LNCaP clone FGC (cell line): ENCODE results near the gene GGTLC2.
"Not testable (repeated sequence)": the region's sequence is repeated elsewhere in the genome, so short reads cannot be mapped to it uniquely, and the experiment has no call there.

ENCODE experiments used
- DNase-seq: peaks from one replicate; pipeline ENCODE4 v3.0.0-alpha.2; 2011; ENCODE audit warnings: low read depth
- H3K4me3 ChIP-seq: 2 replicates; pipeline ENCODE4 v1.5.1; 2011; ENCODE audit warnings: mild to moderate bottlenecking, low read depth, low read length, control low read depth
- CTCF ChIP-seq: IDR thresholded peaks from 2 replicates; pipeline ENCODE4 v1.5.1; 2012; ENCODE audit warnings: mild to moderate bottlenecking; ENCODE audit not compliant: control insufficient read depth, insufficient read depth; ENCODE audit errors: extremely low read depth

GGTLC2 gene

DNA sequence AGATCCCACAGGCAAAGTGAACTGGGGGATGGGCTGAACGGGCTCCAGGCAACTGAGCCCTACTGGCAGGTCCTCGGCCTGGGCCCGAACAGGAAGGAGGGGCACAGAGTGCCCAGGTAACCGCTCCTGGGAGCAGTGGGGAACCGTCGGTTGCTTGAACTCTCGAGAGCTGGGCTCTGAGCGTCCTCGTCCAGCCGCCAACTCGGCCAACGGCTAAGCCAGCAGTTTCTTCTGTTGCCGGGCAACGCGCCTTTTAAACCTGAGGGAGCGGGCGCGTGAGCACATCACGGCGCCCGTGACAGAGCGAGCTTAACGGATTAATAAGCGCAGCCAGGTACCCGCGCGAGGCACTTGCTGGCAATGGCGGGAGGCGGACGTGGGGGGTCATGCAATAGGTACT is at the start of gene GGTLC2:
TSS of gene GGTLC2 (plus strand) at position 301 of the 400 bp plus-strand sequence. CDS start 1,732 bp downstream, outside the sequence.
- not testable (repeated sequence) for DNase-seq, H3K4me3 ChIP-seq

DNA sequence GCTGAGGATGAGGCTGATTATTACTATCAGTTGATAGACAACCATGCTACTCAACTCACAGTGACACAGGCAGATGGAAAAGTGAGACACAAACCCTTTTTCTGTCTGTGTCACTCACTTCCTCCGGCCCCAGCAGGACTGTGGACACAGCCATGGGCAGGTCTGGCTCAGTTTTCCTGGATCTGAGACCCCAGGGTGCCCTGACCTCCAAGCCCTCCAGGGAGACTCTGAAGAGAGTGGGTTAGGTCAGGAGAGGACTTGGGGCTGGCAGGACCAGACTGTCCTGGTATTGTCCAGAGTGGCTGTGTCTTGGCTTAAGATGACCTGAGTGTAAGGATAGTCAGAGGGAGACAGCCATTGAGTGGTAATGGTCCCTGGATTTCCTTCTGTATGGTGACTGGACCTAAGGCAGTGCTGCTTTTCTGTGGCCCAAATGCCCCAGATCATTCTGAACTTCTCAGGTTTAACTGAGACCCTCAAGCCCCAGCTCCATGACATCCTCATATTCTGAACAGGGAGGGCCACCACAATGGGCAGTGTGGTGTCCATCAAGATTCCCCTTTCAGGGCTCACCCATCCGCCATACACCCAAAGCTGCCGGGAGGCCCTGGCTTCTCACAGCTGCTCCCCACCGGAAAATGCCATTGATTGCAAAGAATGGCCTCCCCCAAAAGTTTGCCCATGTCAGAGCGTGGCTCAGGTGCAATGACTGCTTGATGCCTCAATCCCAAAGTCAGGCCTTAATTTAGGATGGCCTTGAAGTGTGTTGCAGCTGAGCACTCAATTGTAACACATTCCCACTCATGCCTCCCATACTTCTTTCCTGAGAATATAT is 49.2 kb upstream of the GGTLC2 start:
- no peak overlapping the region for H3K4me3 ChIP-seq
- no peak for DNase-seq
- TF ChIP-seq CTCF = no peak

GRCh38 chr22:22598144-22598543 is 46.3 kb upstream of the GGTLC2 start:
- H3K4me3 ChIP-seq = no peak overlapping the region
- TF ChIP-seq CTCF = no peak
- no peak for DNase-seq

DNA sequence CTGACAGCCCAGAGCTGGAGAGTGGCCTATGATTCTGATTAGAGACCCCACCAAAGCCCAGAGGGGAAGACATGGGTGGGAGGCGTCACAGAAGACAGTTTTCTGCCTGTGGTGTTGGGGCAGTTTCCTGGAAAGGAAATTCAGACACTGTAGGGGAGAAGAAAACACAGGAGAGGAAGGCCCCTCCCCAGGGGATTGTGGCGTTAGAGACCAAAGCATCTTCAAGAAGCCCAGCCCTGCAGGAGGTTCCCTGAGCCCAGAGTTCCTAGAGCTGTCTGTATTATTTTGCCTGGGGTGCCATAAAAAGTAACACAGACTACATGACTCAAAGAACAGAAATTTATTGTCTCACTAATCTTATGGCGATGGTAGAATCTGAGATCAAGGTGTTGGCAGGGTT is 45.2 kb upstream of the GGTLC2 start:
- no peak for DNase-seq
- no peak overlapping the region for H3K4me3 ChIP-seq
- no peak for TF ChIP-seq CTCF

DNA sequence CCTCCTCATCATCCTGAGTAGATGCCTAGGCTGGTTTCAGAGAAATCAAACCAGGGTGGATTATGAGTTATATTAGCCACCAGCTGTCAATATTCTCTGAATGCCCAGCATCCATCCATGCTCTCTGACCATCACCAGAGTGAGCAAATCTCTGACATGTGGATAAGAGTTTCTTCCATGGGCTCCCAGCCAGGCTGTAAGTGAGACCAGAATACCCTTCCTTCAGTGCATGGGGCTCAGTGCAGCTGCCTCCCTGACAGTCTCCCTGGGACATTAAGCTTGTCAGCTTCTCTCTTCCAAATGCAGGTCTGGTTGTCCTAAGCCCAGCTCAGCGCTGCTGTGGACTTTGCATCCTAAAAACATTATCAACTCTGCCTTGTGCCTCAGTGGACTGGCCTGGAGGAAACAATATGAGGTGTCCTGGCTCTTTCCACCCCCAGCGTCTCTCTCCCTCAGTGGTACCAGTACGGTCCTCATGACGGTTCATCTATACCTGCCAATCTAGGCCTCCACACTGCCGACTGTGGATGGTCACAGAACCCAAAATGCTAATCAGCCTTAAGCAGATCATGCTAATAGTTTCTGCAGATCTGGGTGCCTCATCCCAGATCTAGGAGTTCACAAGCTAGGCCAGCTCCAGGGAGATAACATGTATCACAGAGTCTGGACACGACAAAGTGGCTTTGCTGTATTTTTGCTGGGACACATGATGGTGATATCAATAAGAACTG is 43.7 kb upstream of the GGTLC2 start:
- DNase-seq = no peak
- no peak for TF ChIP-seq CTCF
- no peak overlapping the region for H3K4me3 ChIP-seq

- TF ChIP-seq CTCF = no peak
- DNase-seq = no peak
- no peak overlapping the region for H3K4me3 ChIP-seq
These were observed 40.9 kb upstream of the GGTLC2 start for GRCh38 chr22:22603470-22603947.

DNA sequence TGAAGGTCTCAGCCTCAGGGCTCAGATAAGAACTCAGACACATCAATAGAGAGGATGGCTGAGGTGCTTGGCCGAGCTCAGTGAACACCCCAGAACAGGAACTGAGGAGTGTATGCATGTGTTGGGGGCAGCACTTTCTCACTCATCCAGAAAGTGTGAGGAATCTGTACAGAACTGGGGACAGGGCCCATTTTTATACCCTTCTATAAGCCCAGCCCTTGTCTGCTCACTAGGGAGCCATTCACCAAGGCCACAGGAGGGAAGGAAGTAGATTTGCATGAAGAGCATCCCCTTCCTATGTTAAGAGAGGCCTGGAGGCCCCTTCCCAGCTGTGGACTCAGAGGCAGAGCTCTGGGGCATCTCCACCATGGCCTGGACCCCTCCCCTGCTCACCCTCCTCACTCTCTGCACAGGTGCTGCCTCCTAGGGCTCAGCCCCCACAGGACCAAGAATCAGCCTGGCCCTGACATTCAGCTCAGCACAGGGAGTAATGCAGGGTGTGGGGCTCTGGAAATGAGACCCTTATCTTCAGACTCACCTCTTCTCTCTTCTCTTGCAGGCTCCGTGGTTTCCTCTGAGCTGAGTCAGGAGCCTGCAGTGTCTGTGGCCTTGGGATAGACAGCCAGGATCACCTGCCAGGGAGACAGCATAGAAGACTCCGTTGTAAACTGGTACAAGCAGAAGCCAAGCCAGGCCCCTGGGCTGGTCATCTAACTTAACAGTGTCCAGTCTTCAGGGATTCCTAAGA is 39.9 kb upstream of the GGTLC2 start:
- no peak for DNase-seq
- no peak overlapping the region for H3K4me3 ChIP-seq
- TF ChIP-seq CTCF = no peak
